ENCODE results near the gene TFE3.

The TFE3 gene

GRCh38 chrX:49043220-49043986, at the start of gene TFE3:
TSS of gene TFE3 (minus strand) at chrX:49043357. CDS start at chrX:49043226, 131 bp downstream.
- DNase-seq (ENCODE audit: low read depth), result peak; percentile 95
- H3K4me3 ChIP-seq (ENCODE audit: low read depth, low read length), result peak within 1 kb of the TSS; percentile 71

GRCh38 chrX:49089553-49089952, 46.4 kb upstream of the TFE3 start:
- no peak for DNase-seq (ENCODE audit: low read depth)
- H3K4me3 ChIP-seq (ENCODE audit: low read depth, low read length), result no peak overlapping the region

- no peak for DNase-seq (ENCODE audit: low read depth)
- H3K4me3 ChIP-seq (ENCODE audit: low read depth, low read length), result no peak overlapping the region
Observed at GRCh38 chrX:49082271-49082871, 39.2 kb upstream of the TFE3 start.

- peak within 1 kb of the TSS; percentile 60 for H3K4me3 ChIP-seq (ENCODE audit: low read depth, low read length)
- DNase-seq (ENCODE audit: low read depth), result no peak
Observed at GRCh38 chrX:49079489-49080428, 36.6 kb upstream of the TFE3 start, which contains the start of gene WDR45. TSS of gene WDR45 (minus strand) at chrX:49079887. CDS start at chrX:49078095, 1,792 bp downstream.

- no peak overlapping the region for H3K4me3 ChIP-seq (ENCODE audit: low read depth, low read length)
- no peak for DNase-seq (ENCODE audit: low read depth)
Observed at GRCh38 chrX:49077941-49078340, 34.8 kb upstream of the TFE3 start.

- DNase-seq (ENCODE audit: low read depth), result no peak
- no peak overlapping the region for H3K4me3 ChIP-seq (ENCODE audit: low read depth, low read length)
Observed at GRCh38 chrX:49075347-49075746, 32.2 kb upstream of the TFE3 start.

- DNase-seq (ENCODE audit: low read depth), result peak; percentile 75
- peak within 1 kb of the TSS; percentile 74 for H3K4me3 ChIP-seq (ENCODE audit: low read depth, low read length)
Observed at GRCh38 chrX:49073601-49074575, 30.7 kb upstream of the TFE3 start, which contains the start of gene PRAF2. TSS of gene PRAF2 (minus strand) at chrX:49074002. CDS start at chrX:49073987, 15 bp downstream.

- peak overlapping the region; percentile 74 for H3K4me3 ChIP-seq (ENCODE audit: low read depth, low read length)
- DNase-seq (ENCODE audit: low read depth), result no peak
Observed at GRCh38 chrX:49072712-49073095, 29.5 kb upstream of the TFE3 start.

GRCh38 chrX:49071877-49072711, 28.9 kb upstream of the TFE3 start:
- H3K4me3 ChIP-seq (ENCODE audit: low read depth, low read length), result peak overlapping the region; percentile 74
- peak; percentile 41 for DNase-seq (ENCODE audit: low read depth)

GRCh38 chrX:49070988-49071387, 27.8 kb upstream of the TFE3 start:
- no peak overlapping the region for H3K4me3 ChIP-seq (ENCODE audit: low read depth, low read length)
- DNase-seq (ENCODE audit: low read depth), result no peak

- no peak overlapping the region for H3K4me3 ChIP-seq (ENCODE audit: low read depth, low read length)
- DNase-seq (ENCODE audit: low read depth), result no peak
Observed at GRCh38 chrX:49069038-49069437, 25.9 kb upstream of the TFE3 start.

- no peak for DNase-seq (ENCODE audit: low read depth)
- no peak overlapping the region for H3K4me3 ChIP-seq (ENCODE audit: low read depth, low read length)
Observed at GRCh38 chrX:49067285-49068120, 24.3 kb upstream of the TFE3 start.

GRCh38 chrX:49066690-49067089, 23.5 kb upstream of the TFE3 start:
- no peak overlapping the region for H3K4me3 ChIP-seq (ENCODE audit: low read depth, low read length)
- no peak for DNase-seq (ENCODE audit: low read depth)

- no peak for DNase-seq (ENCODE audit: low read depth)
- no peak overlapping the region for H3K4me3 ChIP-seq (ENCODE audit: low read depth, low read length)
Observed at GRCh38 chrX:49066278-49066677, 23.1 kb upstream of the TFE3 start.

GRCh38 chrX:49064735-49065134, 21.6 kb upstream of the TFE3 start:
- no peak overlapping the region for H3K4me3 ChIP-seq (ENCODE audit: low read depth, low read length)
- no peak for DNase-seq (ENCODE audit: low read depth)

- H3K4me3 ChIP-seq (ENCODE audit: low read depth, low read length), result no peak overlapping the region
- no peak for DNase-seq (ENCODE audit: low read depth)
Observed at GRCh38 chrX:49064303-49064702, 21.1 kb upstream of the TFE3 start.

GRCh38 chrX:49063715-49064114, 20.6 kb upstream of the TFE3 start:
- no peak overlapping the region for H3K4me3 ChIP-seq (ENCODE audit: low read depth, low read length)
- no peak for DNase-seq (ENCODE audit: low read depth)
